SU-DHL-6 (cell line): ENCODE data around the gene MAT1A.
"Not testable (repeated sequence)": the region's sequence is repeated elsewhere in the genome, so short reads cannot be mapped to it uniquely, and the experiment has no call there.

Experiments
- H2AFZ ChIP-seq: fragments of 200-600 bp; sonication (generic); 2 replicates; pipeline ENCODE4 v1.6.1; 2014; ENCODE audit warnings: low read depth, mild to moderate bottlenecking, moderate library complexity, mixed read lengths, antibody characterized with exemption, low read length; ENCODE audit not compliant: severe bottlenecking
- H3F3A ChIP-seq: fragments of 200-600 bp; shearing (Covaris generic); 2 replicates; pipeline ENCODE4 v1.6.0; 2016; ENCODE audit warnings: antibody characterized with exemption, mild to moderate bottlenecking; ENCODE audit not compliant: insufficient read depth
- H3K27ac ChIP-seq: fragments of 200-600 bp; sonication (generic); 2 replicates; pipeline ENCODE4 v1.5.1; 2016; ENCODE audit warnings: low read depth, mild to moderate bottlenecking, low read length, moderate library complexity, mixed read lengths
- H3K27me3 ChIP-seq: fragments of 200-600 bp; sonication (generic), shearing (Covaris generic); 2 replicates; pipeline ENCODE4 v1.6.0; 2014; ENCODE audit warnings: mild to moderate bottlenecking, low read length
- H3K36me3 ChIP-seq: fragments of 200-600 bp; sonication (generic); 2 replicates; pipeline ENCODE4 v1.6.1; 2014; ENCODE audit warnings: mild to moderate bottlenecking, low read length, mixed read lengths
- H3K4me2 ChIP-seq: fragments of 300-600, 200-600 bp; shearing (Covaris generic), sonication (generic); 2 replicates; pipeline ENCODE4 v1.6.0; 2014; ENCODE audit warnings: low read length, low read depth, mild to moderate bottlenecking; ENCODE audit not compliant: poor library complexity, severe bottlenecking
- H3K4me3 ChIP-seq: fragments of 200-600 bp; sonication (generic); 2 replicates; pipeline ENCODE4 v1.5.1; 2014; ENCODE audit warnings: antibody characterized with exemption, low read length, mild to moderate bottlenecking, mixed read lengths; ENCODE audit not compliant: insufficient read depth, poor library complexity, severe bottlenecking
- H3K79me2 ChIP-seq: fragments of 200-600 bp; sonication (generic); 2 replicates; pipeline ENCODE4 v1.6.1; 2014; ENCODE audit warnings: mild to moderate bottlenecking, low read length, moderate library complexity; ENCODE audit not compliant: insufficient read depth
- H3K9ac ChIP-seq: fragments of 200-600 bp; sonication (generic); 2 replicates; pipeline ENCODE4 v1.7.0; 2014; ENCODE audit warnings: mild to moderate bottlenecking, low read length
- H3K9me2 ChIP-seq: fragments of 200-600 bp; sonication (generic); replicated peaks from 2 replicates; pipeline ENCODE4 v1.6.1; 2014; ENCODE audit warnings: low read length; ENCODE audit not compliant: insufficient read depth
- H3K9me3 ChIP-seq: fragments of 200-600 bp; sonication (generic); 2 replicates; pipeline ENCODE4 v1.6.1; 2014; ENCODE audit warnings: low read length, mixed read lengths; ENCODE audit not compliant: insufficient read depth
- H4K20me1 ChIP-seq: fragments of 200-600 bp; sonication (generic); 2 replicates; pipeline ENCODE4 v1.6.1; 2014; ENCODE audit warnings: low read depth, mild to moderate bottlenecking, antibody characterized with exemption, low read length, moderate library complexity, mixed read lengths
- CTCF ChIP-seq: fragments of 200-600 bp; sonication (generic); IDR thresholded peaks from one replicate; pipeline ENCODE4 v1.5.1; 2017; ENCODE audit warnings: antibody characterized with exemption, mild to moderate bottlenecking, low read length, moderate library complexity; ENCODE audit not compliant: insufficient read depth, poor library complexity, severe bottlenecking
- EZH2phosphoT487 ChIP-seq: fragments of 200-600 bp; sonication (generic), shearing (Covaris generic); conservative IDR thresholded peaks from 2 replicates; pipeline ENCODE4 v1.6.1; 2018; ENCODE audit warnings: mild to moderate bottlenecking, antibody characterized with exemption, low read length, moderate library complexity, mixed read lengths

Gene MAT1A

GRCh38 chr10:80261316-80262030, 28.0 kb downstream of the MAT1A start:
- Histone ChIP-seq H3K27me3 (no peaks in the 10 kb centered on the region), H3K79me2 (no peaks in the 10 kb centered on the region), H3K9me3 (no peaks in the 10 kb centered on the region), H3K36me3 (no peaks in the 10 kb centered on the region), H3K9ac (no peak overlapping the region), H2AFZ (no peak overlapping the region), H3F3A (no peaks in the 10 kb centered on the region), H3K9me2 (no peaks in the 10 kb centered on the region), H3K27ac (no peak overlapping the region), H3K4me2 (no peak overlapping the region), H4K20me1 (no peaks in the 10 kb centered on the region), H3K4me3 (no peak overlapping the region)
- no peak for TF ChIP-seq EZH2phosphoT487
- no peak for TF ChIP-seq CTCF

GRCh38 chr10:80260295-80261243, 28.9 kb downstream of the MAT1A start:
- no peaks in the 10 kb centered on the region for H3K9me3 ChIP-seq
- H3F3A ChIP-seq = no peaks in the 10 kb centered on the region
- no peaks in the 10 kb centered on the region for H3K9me2 ChIP-seq
- no peaks in the 10 kb centered on the region for H4K20me1 ChIP-seq
- H3K4me2 ChIP-seq = no peak overlapping the region
- H3K9ac ChIP-seq = no peak overlapping the region
- H3K4me3 ChIP-seq = no peak overlapping the region
- no peaks in the 10 kb centered on the region for H3K27me3 ChIP-seq
- TF ChIP-seq EZH2phosphoT487 = no peak
- TF ChIP-seq CTCF = peak; percentile 89
- no peaks in the 10 kb centered on the region for H3K79me2 ChIP-seq
- no peak overlapping the region for H3K27ac ChIP-seq
- H3K36me3 ChIP-seq = no peaks in the 10 kb centered on the region
- H2AFZ ChIP-seq = no peak overlapping the region

- no peaks in the 10 kb centered on the region for H3K36me3 ChIP-seq
- no peak overlapping the region for H3K9ac ChIP-seq
- no peaks in the 10 kb centered on the region for H3K9me3 ChIP-seq
- no peak overlapping the region for H3K4me3 ChIP-seq
- H3K27ac ChIP-seq = no peak overlapping the region
- no peaks in the 10 kb centered on the region for H4K20me1 ChIP-seq
- no peaks in the 10 kb centered on the region for H3K9me2 ChIP-seq
- H3K79me2 ChIP-seq = no peaks in the 10 kb centered on the region
- no peaks in the 10 kb centered on the region for H3F3A ChIP-seq
- no peak overlapping the region for H2AFZ ChIP-seq
- no peak overlapping the region for H3K4me2 ChIP-seq
- TF ChIP-seq CTCF (no peak), EZH2phosphoT487 (no peak)
- no peaks in the 10 kb centered on the region for H3K27me3 ChIP-seq
Observed at GRCh38 chr10:80259405-80259871, 30.0 kb downstream of the MAT1A start.

- not testable (repeated sequence) for H3K9ac ChIP-seq, H3K27ac ChIP-seq, H3K4me3 ChIP-seq, H3K4me2 ChIP-seq, H3K27me3 ChIP-seq, H2AFZ ChIP-seq, H4K20me1 ChIP-seq, H3K9me2 ChIP-seq, H3K79me2 ChIP-seq, H3F3A ChIP-seq, H3K36me3 ChIP-seq, H3K9me3 ChIP-seq
Observed at GRCh38 chr10:80256798-80257197, 32.7 kb downstream of the MAT1A start.

GRCh38 chr10:80254726-80255125, 34.7 kb downstream of the MAT1A start:
- not testable (repeated sequence) for H3K4me2 ChIP-seq, H3K9me2 ChIP-seq, H3K27ac ChIP-seq, H3K79me2 ChIP-seq, H3K36me3 ChIP-seq, H2AFZ ChIP-seq, H4K20me1 ChIP-seq, H3F3A ChIP-seq, H3K4me3 ChIP-seq, H3K27me3 ChIP-seq, H3K9me3 ChIP-seq, H3K9ac ChIP-seq
